H1 (cell line): Measurements from ENCODE around the gene ATP11A. TPM values are rescaled to one million over a fixed set of nuclear protein-coding genes. Genes with fewer than 3 reads are reported as not detected.

Source experiments
- CTCF ChIA-PET: fragments of 300-600 bp; sonication (Branson Sonifier 250); formaldehyde crosslinking; loops from one replicate; lab custom pipeline; 2021; ENCODE audit not compliant: partially characterized antibody; lab: Charles Lee
- POLR2A ChIA-PET: fragments of 300-600 bp; sonication (Branson Sonifier 250); formaldehyde crosslinking; loops from one replicate; lab custom pipeline; 2021; ENCODE audit warnings: inconsistent platforms; ENCODE audit not compliant: partially characterized antibody; lab: Charles Lee
- DNase-seq, 2 experiments: peaks; one replicate each; pipeline versions ENCODE4 v3.0.0 to v3.0.0-alpha.2; 2010 to 2022; ENCODE audit warnings: low spot score in 2 of 2, low read depth in 1 of 2, mixed read lengths in 1 of 2
- FAIRE-seq: peaks from 2 replicates; lab custom pipeline; 2011; peaks lifted over from hg19 to GRCh38; lab: Jason Lieb, UNC
- H2AFZ ChIP-seq: 2 replicates; pipeline ENCODE4 v1.8.1; 2012; ENCODE audit warnings: low read length, inconsistent platforms
- H2AK5ac ChIP-seq: 2 replicates; pipeline ENCODE4 v1.6.1; 2013; ENCODE audit warnings: low read depth, low read length
- H2BK120ac ChIP-seq: replicated peaks from 2 replicates; pipeline ENCODE3; 2013; ENCODE audit warnings: low read depth, low read length, inconsistent platforms
- H2BK12ac ChIP-seq: 2 replicates; pipeline ENCODE4 v1.6.1; 2013; ENCODE audit warnings: low read depth, low read length
- H2BK15ac ChIP-seq: 2 replicates; pipeline ENCODE4 v1.6.1; 2013; ENCODE audit warnings: low read length
- H2BK20ac ChIP-seq: 2 replicates; pipeline ENCODE4 v1.6.1; 2013; ENCODE audit warnings: low read length
- H2BK5ac ChIP-seq: 2 replicates; pipeline ENCODE4 v1.6.1; 2013; ENCODE audit warnings: low read depth, low read length
- H3K14ac ChIP-seq: 2 replicates; pipeline ENCODE4 v1.6.1; 2013; ENCODE audit warnings: inconsistent platforms; ENCODE audit not compliant: insufficient read length
- H3K18ac ChIP-seq: 2 replicates; pipeline ENCODE4 v1.6.1; 2013; ENCODE audit warnings: low read length; ENCODE audit errors: extremely low read depth
- H3K23ac ChIP-seq: 2 replicates; pipeline ENCODE4 v1.6.1; 2013; ENCODE audit warnings: inconsistent platforms; ENCODE audit not compliant: insufficient read length
- H3K23me2 ChIP-seq: 2 replicates; pipeline ENCODE4 v1.6.1; 2013; ENCODE audit warnings: low read depth, low read length
- H3K27ac ChIP-seq: 2 replicates; pipeline ENCODE4 v1.6.1; 2011; ENCODE audit warnings: low read depth, low read length, inconsistent platforms
- H3K27me3 ChIP-seq, 4 experiments: replicated peaks in 1 of 4; 1 replicate in 1 of 4; 2 replicates in 3 of 4; pipeline versions ENCODE4 v1.6.1 to v1.8.1; 2011 to 2013; ENCODE audit warnings: low read length in 3 of 4, mild to moderate bottlenecking in 3 of 4, inconsistent platforms in 2 of 4, mixed read lengths in 2 of 4, moderate library complexity in 1 of 4; ENCODE audit not compliant: control insufficient read depth in 3 of 4, insufficient read depth in 3 of 4; ENCODE audit errors: extremely low read depth in 1 of 4
- H3K36me3 ChIP-seq, 4 experiments: 2 replicates each; pipeline versions ENCODE4 v1.6.1 to v1.8.1; 2011 to 2013; ENCODE audit warnings: mild to moderate bottlenecking in 4 of 4, low read length in 3 of 4, moderate library complexity in 2 of 4, control low read depth in 1 of 4, inconsistent platforms in 1 of 4; ENCODE audit not compliant: insufficient read depth in 4 of 4, control insufficient read depth in 2 of 4
- H3K4ac ChIP-seq: replicated peaks from 2 replicates; pipeline ENCODE3; 2013; ENCODE audit warnings: low read length, low read depth, mixed read lengths, inconsistent platforms; ENCODE audit not compliant: insufficient read length
- H3K4me1 ChIP-seq, 4 experiments: replicated peaks in 1 of 4; 1 replicate in 1 of 4; 2 replicates in 3 of 4; pipeline versions ENCODE4 v1.6.1 to v1.8.1; 2011 to 2013; ENCODE audit warnings: low read length in 3 of 4, inconsistent platforms in 2 of 4, mixed read lengths in 1 of 4; ENCODE audit not compliant: insufficient read depth in 4 of 4, control insufficient read depth in 3 of 4
- H3K4me2 ChIP-seq, 2 experiments: 2 replicates each; pipeline versions ENCODE4 v1.6.1 to v1.8.1; 2011 to 2013; ENCODE audit warnings: low read depth in 2 of 2, low read length in 2 of 2, control low read depth in 1 of 2, inconsistent platforms in 1 of 2, mild to moderate bottlenecking in 1 of 2; ENCODE audit not compliant: insufficient read depth in 1 of 2
- H3K4me3 ChIP-seq, 4 experiments: fragments of 200-600, 300-600 bp in 1 of 4; sonication (generic), shearing (Covaris generic), sonication (Bioruptor Twin) in 1 of 4; 2 replicates each; pipeline versions ENCODE4 v1.5.1 to v1.8.1; 2011 to 2016; ENCODE audit warnings: low read length in 4 of 4, low read depth in 3 of 4, control low read depth in 2 of 4, inconsistent platforms in 2 of 4, mild to moderate bottlenecking in 2 of 4, mixed read lengths in 1 of 4, moderate library complexity in 1 of 4; ENCODE audit not compliant: insufficient read depth in 2 of 4; ENCODE audit errors: extremely low read depth in 1 of 4
- H3K56ac ChIP-seq: replicated peaks from 2 replicates; pipeline ENCODE3; 2013; ENCODE audit warnings: low read depth, mild to moderate bottlenecking, mixed read lengths, low read length, inconsistent platforms; ENCODE audit not compliant: insufficient read length
- H3K79me1 ChIP-seq: 2 replicates; pipeline ENCODE4 v1.6.1; 2013; ENCODE audit warnings: low read depth, low read length, control low read depth
- H3K79me2 ChIP-seq, 2 experiments: 2 replicates each; pipeline versions ENCODE4 v1.6.1 to v1.8.1; 2012 to 2013; ENCODE audit warnings: low read length in 2 of 2, mild to moderate bottlenecking in 2 of 2, inconsistent platforms in 1 of 2; ENCODE audit not compliant: insufficient read depth in 2 of 2, control insufficient read depth in 1 of 2
- H3K9ac ChIP-seq, 4 experiments: replicated peaks in 1 of 4; 1 replicate in 1 of 4; 2 replicates in 3 of 4; pipeline versions ENCODE4 v1.6.1 to v1.8.1; 2011 to 2013; ENCODE audit warnings: low read depth in 3 of 4, low read length in 3 of 4, control low read depth in 2 of 4, mild to moderate bottlenecking in 2 of 4, moderate library complexity in 2 of 4, inconsistent platforms in 1 of 4; ENCODE audit errors: extremely low read depth in 1 of 4
- H3K9me3 ChIP-seq, 2 experiments: 2 replicates each; pipeline versions ENCODE4 v1.6.1 to v1.8.1; 2012 to 2013; ENCODE audit warnings: mild to moderate bottlenecking in 2 of 2, moderate library complexity in 2 of 2, control low read depth in 1 of 2, inconsistent platforms in 1 of 2, low read depth in 1 of 2, low read length in 1 of 2, mixed read lengths in 1 of 2; ENCODE audit not compliant: insufficient read depth in 2 of 2
- H4K20me1 ChIP-seq, 2 experiments: replicated peaks in 1 of 2; 2 replicates each; pipeline versions ENCODE3 to v1.8.1; 2011 to 2013; ENCODE audit warnings: inconsistent platforms in 2 of 2, low read length in 2 of 2, mild to moderate bottlenecking in 1 of 2; ENCODE audit not compliant: insufficient read depth in 2 of 2, control insufficient read depth in 1 of 2
- H4K5ac ChIP-seq: 2 replicates; pipeline ENCODE4 v1.6.1; 2013; ENCODE audit warnings: low read length, low read depth, mixed read lengths, inconsistent platforms; ENCODE audit not compliant: insufficient read length
- H4K8ac ChIP-seq: 2 replicates; pipeline ENCODE4 v1.8.0; 2013; ENCODE audit warnings: mild to moderate bottlenecking, moderate library complexity, low read length, inconsistent platforms; ENCODE audit not compliant: insufficient read depth; ENCODE audit errors: extremely low read depth
- H4K91ac ChIP-seq: replicated peaks from 2 replicates; pipeline ENCODE3; 2013; ENCODE audit warnings: low read length, mixed read lengths, inconsistent platforms; ENCODE audit not compliant: insufficient read length
- JUN ChIP-seq: IDR thresholded peaks from 2 replicates; pipeline ENCODE4 v1.6.1; 2011; ENCODE audit warnings: low read depth, mild to moderate bottlenecking, improper control_type of control experiment, low read length
- WGBS, 2 experiments: shearing (Covaris generic) in 1 of 2; methylation state at CpG; one replicate each; pipeline versions ENCODE4 v1.1.6 to v1.1.7; 2013 to 2015; ENCODE audit warnings: low lambda C conversion rate in 2 of 2, mixed read lengths in 2 of 2, inconsistent platforms in 1 of 2, low coverage in 1 of 2, missing lambda C conversion rate in 1 of 2; ENCODE audit not compliant: insufficient replicate concordance in 2 of 2, insufficient coverage in 1 of 2, insufficient read length in 1 of 2; ENCODE audit errors: extremely low coverage in 1 of 2, missing lambda C conversion rate in 1 of 2; 5-methylcytosine and 5-hydroxymethylcytosine counted together
- polyA plus RNA-seq, 7 experiments: library from polyadenylated mRNA; depleted of rRNA in 3 of 7; stranded (reverse) in 5 of 7; unstranded in 2 of 7; fragments of >200 nt in 5 of 7; fragments of 200-250 nt in 2 of 7; gene quantifications; 1 replicate in 5 of 7; 2 replicates in 1 of 7; 4 replicates in 1 of 7; pipeline versions ENCODE4 v1.2.1 to v1.2.3, GENCODE V29; 2011 to 2013; ENCODE audit warnings: missing spikeins in 2 of 7, mixed read lengths in 2 of 7
- total RNA-seq: library from RNA; stranded (reverse); fragmentation: NEBNext Ultra II Directional; extraction: Animal tissue kit (Norgen Biotek cat#: 25700); gene quantifications from 2 replicates; pipeline ENCODE4 v1.2.1, GENCODE V29; 2021
- TF ChIP-seq, protein P1 (sequence below): IDR thresholded peaks from 2 replicates; pipeline ENCODE4 v1.6.1; 2012; ENCODE audit warnings: inconsistent platforms
- TF ChIP-seq, protein P2 (sequence below): IDR thresholded peaks from 2 replicates; pipeline ENCODE4 v1.6.1; 2012; ENCODE audit warnings: inconsistent platforms

The ATP11A gene
- total and polyA plus RNA-seq, 2 of the 8 experiments (the other 6 are each of a cell fraction or from before 2014, with no cell fraction given), result 28.8 to 72.9 TPM

GRCh38 chr13:112705286-112705685, 15.4 kb downstream of the ATP11A start:
- DNase-seq, result no peak
- no peak overlapping the region for H2BK120ac ChIP-seq
- H3K79me2 ChIP-seq, result peaks cover 6 to 87% of the 10 kb centered on the region in 2 experiments
- no peak overlapping the region; a peak in 1 of 7 replicates for H3K9ac ChIP-seq
- no peaks in the 10 kb centered on the region for H3K36me3 ChIP-seq
- no peak for TF ChIP-seq JUN
- TF ChIP-seq, protein P1, sequence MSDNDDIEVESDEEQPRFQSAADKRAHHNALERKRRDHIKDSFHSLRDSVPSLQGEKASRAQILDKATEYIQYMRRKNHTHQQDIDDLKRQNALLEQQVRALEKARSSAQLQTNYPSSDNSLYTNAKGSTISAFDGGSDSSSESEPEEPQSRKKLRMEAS, result peak; percentile 53; the same call in 1 of the 2 replicates
- TF ChIP-seq, protein P2, sequence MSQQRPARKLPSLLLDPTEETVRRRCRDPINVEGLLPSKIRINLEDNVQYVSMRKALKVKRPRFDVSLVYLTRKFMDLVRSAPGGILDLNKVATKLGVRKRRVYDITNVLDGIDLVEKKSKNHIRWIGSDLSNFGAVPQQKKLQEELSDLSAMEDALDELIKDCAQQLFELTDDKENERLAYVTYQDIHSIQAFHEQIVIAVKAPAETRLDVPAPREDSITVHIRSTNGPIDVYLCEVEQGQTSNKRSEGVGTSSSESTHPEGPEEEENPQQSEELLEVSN, result peak; percentile 47; the same call in 1 of the 2 replicates
- TF ChIP-seq, all 59 proteins: peak for 2
- H2AK5ac ChIP-seq, result no peak overlapping the region
- ChIA-PET CTCF (interaction anchor here (0.8 to 1.5 kb wide), 3 partner anchors 10 to 169 kb away, joined by 3 to 4 read pairs (median 3); no protein-coding TSS in a partner anchor), POLR2A (interaction anchor here (0.6 to 1.4 kb wide), 3 partner anchors 11 to 39 kb away, joined by 3 read pairs; no protein-coding TSS in a partner anchor)
- 0 out of 2 replicates have a peak overlapping the region, but pooled peaks have one; percentile 35 for H2BK5ac ChIP-seq
- no peak overlapping the region for H2AFZ ChIP-seq
- H3K18ac ChIP-seq, result peak overlapping the region; percentile 26; the same call in 1 of the 2 replicates
- peaks cover 0 to 3% of the 10 kb centered on the region in 2 experiments for H4K20me1 ChIP-seq
- H3K79me1 ChIP-seq, result peaks cover 11% of the 10 kb centered on the region
- H3K23me2 ChIP-seq, result no peaks in the 10 kb centered on the region
- H3K4me2 ChIP-seq, result no peak overlapping the region
- no peak overlapping the region for H4K5ac ChIP-seq
- no peak overlapping the region for H4K91ac ChIP-seq
- peaks cover 15 to 33% (median 27%) of the 10 kb centered on the region in 4 experiments for H3K4me1 ChIP-seq
- no peak overlapping the region for H2BK20ac ChIP-seq
- FAIRE-seq, result no peak
- no peak overlapping the region for H3K4ac ChIP-seq
- H2BK12ac ChIP-seq, result no peak overlapping the region
- 78% methylated on average over 17 of the region's 17 CpGs; no CpG with 5 or more reads in 1 of the 2 experiments for WGBS, 2 experiments
- H3K27ac ChIP-seq, result no peak overlapping the region
- no peaks in the 10 kb centered on the region for H3K9me3 ChIP-seq
- H3K4me3 ChIP-seq, result no peak overlapping the region
- H3K56ac ChIP-seq, result no peak overlapping the region
- H3K14ac ChIP-seq, result no peak overlapping the region
- H3K23ac ChIP-seq, result no peak overlapping the region
- peak overlapping the region; percentile 74; the same call in 1 of the 2 replicates for H2BK15ac ChIP-seq
- H4K8ac ChIP-seq, result no peak overlapping the region
- no peaks in the 10 kb centered on the region for H3K27me3 ChIP-seq
